Breast epithelium (tissue), 4 donors: Measurements from ENCODE around the gene MLXIP. TPM values are rescaled to one million over a fixed set of nuclear protein-coding genes. Genes with fewer than 3 reads are reported as not detected.

Experiments used
- DNase-seq, 2 donors: peaks; one replicate each; pipeline ENCODE4 v3.0.0-alpha.2; 2019; ENCODE audit warnings: low spot score in 2 of 2
- H3K27ac ChIP-seq, 2 donors: fragments of 200-600 bp; sonication (generic) in 1 of 2; one replicate each; pipeline ENCODE4 v1.5.1; 2016 to 2019; ENCODE audit warnings: mild to moderate bottlenecking in 1 of 2
- H3K27me3 ChIP-seq, 2 donors: fragments of 200-600 bp; sonication (generic) in 1 of 2; one replicate each; pipeline versions ENCODE4 v1.5.1 to v1.6.0; 2017 to 2019; ENCODE audit warnings: control low read depth in 1 of 2, mild to moderate bottlenecking in 1 of 2
- H3K36me3 ChIP-seq: fragments of 200-600 bp; one replicate; pipeline ENCODE4 v1.5.1; 2019
- H3K4me1 ChIP-seq, 2 donors: fragments of 200-600 bp; sonication (generic); one replicate each; pipeline ENCODE4 v1.5.1; 2016 to 2019; ENCODE audit warnings: control low read depth in 1 of 2
- H3K4me3 ChIP-seq, 3 donors: fragments of 200-600 bp; sonication (generic); 1 replicate in 2 of 3; 2 replicates in 1 of 3; pipeline ENCODE4 v1.5.1; 2016 to 2019; ENCODE audit warnings: mild to moderate bottlenecking in 3 of 3, moderate library complexity in 2 of 3
- H3K9me3 ChIP-seq, 2 donors: fragments of 200-600 bp; sonication (generic) in 1 of 2; one replicate each; pipeline ENCODE4 v1.5.1; 2016 to 2019; ENCODE audit warnings: control low read depth in 1 of 2
- CTCF ChIP-seq, 3 donors: fragments of 450-650 bp; IDR thresholded peaks; one replicate each; pipeline ENCODE4 v1.5.1; 2016 to 2017; ENCODE audit warnings: antibody characterized with exemption in 3 of 3, mild to moderate bottlenecking in 3 of 3, moderate library complexity in 3 of 3
- POLR2A ChIP-seq: fragments of 450-650 bp; IDR thresholded peaks from one replicate; pipeline ENCODE4 v1.6.1; 2016; ENCODE audit warnings: antibody characterized with exemption, mild to moderate bottlenecking, moderate library complexity
- POLR2AphosphoS5 ChIP-seq, 3 donors: sonication (generic); formaldehyde crosslinking; IDR thresholded peaks; one replicate each; pipeline ENCODE4 v1.6.1; 2017; ENCODE audit warnings: antibody characterized with exemption in 3 of 3
- intact Hi-C: fragments of 100-400 bp; cut with DNase I; formaldehyde crosslinking; loops from one replicate; pipeline ENCODE4 v1.15.1; 2023; ENCODE audit warnings: low total_unique reads
- total RNA-seq, 3 donors: library from RNA; depleted of rRNA; stranded (reverse); fragments of >200 nt; gene quantifications; one replicate each; pipeline ENCODE4 v1.1.0, GENCODE V29; 2016

MLXIP gene
- total RNA-seq, 3 donors from 2014 or later = 21.1 to 31.1 (median 28.2) TPM

GRCh38 chr12:122094137-122094734, 15.7 kb downstream of the MLXIP start:
- H3K4me3 ChIP-seq = no peak overlapping the region
- H3K4me1 ChIP-seq = peaks cover 0 to 20% of the 10 kb centered on the region in 2 donors
- no peak for DNase-seq
- no peak for TF ChIP-seq POLR2AphosphoS5 (IDR thresholded peaks at IDR 0.05)
- no peak for TF ChIP-seq POLR2A
- TF ChIP-seq CTCF (IDR thresholded peaks at IDR 0.05) = no peak
- H3K27ac ChIP-seq = peak overlapping the region in 1 of 2 donors; percentile 53
- H3K9me3 ChIP-seq = no peaks in the 10 kb centered on the region
- no peaks in the 10 kb centered on the region for H3K36me3 ChIP-seq
- intact Hi-C loops = no loop called here
- H3K27me3 ChIP-seq = no peaks in the 10 kb centered on the region

DNA sequence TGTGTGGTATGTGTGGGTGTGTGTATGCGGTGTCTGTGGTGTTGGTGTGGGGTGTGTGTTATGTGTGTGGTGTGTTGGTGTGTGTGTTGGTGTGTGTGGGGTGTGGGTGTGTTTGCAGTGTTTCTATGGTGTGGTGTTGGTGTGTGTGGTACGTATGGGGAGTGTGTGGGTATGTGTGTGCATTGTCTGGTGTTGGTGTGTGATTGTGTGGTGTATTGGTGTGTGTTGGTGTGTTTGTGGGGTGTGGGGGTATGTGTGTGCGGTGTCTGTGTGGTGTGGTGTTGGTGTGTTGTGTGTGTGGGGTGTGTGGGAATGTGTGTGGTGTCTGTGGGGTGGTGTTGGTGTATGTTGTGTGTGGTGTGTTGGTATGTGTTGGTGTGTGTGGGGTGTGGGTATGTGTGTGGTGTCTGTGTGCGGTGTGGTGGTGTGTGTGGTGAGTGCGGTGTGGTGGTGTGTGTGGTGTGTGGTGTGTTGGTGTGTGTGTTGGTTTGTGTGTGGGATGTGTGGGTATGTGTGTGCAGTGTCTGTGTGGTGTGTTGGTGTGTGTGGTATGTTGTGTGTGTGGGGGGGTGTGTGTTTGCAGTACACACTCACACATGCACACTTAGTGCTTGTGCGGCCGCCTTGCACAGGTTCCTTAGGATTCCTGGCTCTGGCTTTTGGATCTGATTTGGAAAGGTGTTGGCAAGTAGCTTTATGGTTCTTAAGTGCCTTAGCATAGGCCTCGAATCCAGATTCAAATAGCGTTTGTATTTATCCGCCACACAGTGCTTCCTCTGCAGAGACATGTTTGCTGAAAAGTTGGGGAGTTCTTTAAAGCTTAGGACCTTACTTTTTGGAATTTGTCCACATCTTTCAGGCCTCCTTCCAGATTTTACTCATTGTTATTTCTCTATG, 16.4 kb downstream of the MLXIP start:
- H3K4me3 ChIP-seq = no peak overlapping the region
- no peaks in the 10 kb centered on the region for H3K36me3 ChIP-seq
- peaks cover 0 to 27% of the 10 kb centered on the region in 2 donors for H3K4me1 ChIP-seq
- TF ChIP-seq POLR2AphosphoS5 (IDR thresholded peaks at IDR 0.05) (no peak), POLR2A (no peak), CTCF (IDR thresholded peaks at IDR 0.05) (no peak)
- H3K9me3 ChIP-seq = no peaks in the 10 kb centered on the region
- intact Hi-C loops = no loop called here
- DNase-seq = no peak
- no peaks in the 10 kb centered on the region for H3K27me3 ChIP-seq
- peak overlapping the region in 1 of 2 donors; percentile 53 for H3K27ac ChIP-seq

DNA sequence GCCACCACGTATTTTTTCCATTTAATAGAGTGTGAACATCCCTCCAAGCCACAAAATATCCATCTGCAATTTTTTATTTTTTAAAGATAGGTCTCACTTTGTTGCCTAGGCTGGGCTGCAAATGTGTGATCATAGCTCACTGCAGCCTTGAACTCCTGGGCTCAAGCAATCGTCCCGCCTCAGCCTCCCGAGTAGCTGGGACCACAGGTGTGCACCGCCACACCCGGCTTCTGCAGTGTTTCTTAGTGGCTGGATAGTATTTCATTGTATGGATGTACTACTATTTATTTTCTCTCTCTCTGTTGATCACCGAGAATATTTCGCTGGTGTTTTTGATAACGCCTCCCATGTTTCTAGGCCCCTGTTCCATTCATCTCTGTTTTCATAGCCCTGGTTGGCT, 17.5 kb downstream of the MLXIP start:
- no peak for TF ChIP-seq CTCF (IDR thresholded peaks at IDR 0.05)
- no peak for TF ChIP-seq POLR2A
- no peak for TF ChIP-seq POLR2AphosphoS5 (IDR thresholded peaks at IDR 0.05)
- intact Hi-C loops = no loop called here
- Histone ChIP-seq H3K36me3 (no peaks in the 10 kb centered on the region), H3K27ac (peak overlapping the region; percentile 44 to 86), H3K9me3 (no peaks in the 10 kb centered on the region), H3K27me3 (no peaks in the 10 kb centered on the region), H3K4me1 (peaks cover 0 to 31% of the 10 kb centered on the region in 2 donors), H3K4me3 (no peak overlapping the region)
- no peak for DNase-seq

DNA sequence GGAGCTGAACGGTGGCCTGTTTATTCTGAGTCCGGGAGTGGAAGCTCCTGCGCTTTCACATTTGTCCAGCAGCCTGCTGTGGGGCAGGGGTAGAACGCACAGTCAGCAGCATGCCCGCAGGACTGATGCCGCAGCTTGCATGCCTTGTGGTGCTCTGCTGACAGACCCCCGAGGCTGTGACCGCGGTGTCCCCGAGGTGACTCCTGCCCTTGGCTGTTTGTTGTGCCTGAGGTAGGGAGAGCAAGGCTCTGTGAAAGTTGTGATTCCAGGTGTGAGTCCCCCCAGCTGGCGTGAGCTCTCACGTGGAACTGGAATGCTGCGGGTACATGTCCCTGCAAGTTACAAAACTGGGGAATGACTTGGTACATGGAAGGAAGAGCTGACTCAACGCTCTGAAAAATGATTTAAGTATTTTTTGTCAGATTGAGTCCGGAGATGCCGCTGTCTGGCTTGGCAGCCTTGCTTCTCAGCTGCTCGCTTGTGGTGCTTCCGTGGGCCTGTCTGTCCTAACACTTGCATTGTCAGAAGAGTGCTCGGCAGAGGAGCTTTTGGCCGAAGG, 18.1 kb downstream of the MLXIP start:
- intact Hi-C loops = no loop called here
- no peak for DNase-seq
- Histone ChIP-seq H3K9me3 (no peaks in the 10 kb centered on the region), H3K36me3 (no peaks in the 10 kb centered on the region), H3K27me3 (no peaks in the 10 kb centered on the region), H3K4me3 (peak overlapping the region in 1 of 3 donors; percentile 15), H3K4me1 (peaks cover 0 to 31% of the 10 kb centered on the region in 2 donors), H3K27ac (peak overlapping the region; percentile 44 to 86)
- TF ChIP-seq POLR2A (no peak), CTCF (IDR thresholded peaks at IDR 0.05) (no peak), POLR2AphosphoS5 (IDR thresholded peaks at IDR 0.05) (no peak)

GRCh38 chr12:122097584-122097926, 19.0 kb downstream of the MLXIP start:
- no peak overlapping the region for H3K4me3 ChIP-seq
- H3K36me3 ChIP-seq = no peaks in the 10 kb centered on the region
- TF ChIP-seq POLR2AphosphoS5 (IDR thresholded peaks at IDR 0.05) (no peak), POLR2A (no peak), CTCF (IDR thresholded peaks at IDR 0.05) (no peak)
- H3K9me3 ChIP-seq = no peaks in the 10 kb centered on the region
- H3K27me3 ChIP-seq = no peaks in the 10 kb centered on the region
- DNase-seq = no peak
- intact Hi-C loops = no loop called here
- peak overlapping the region; percentile 86 to 87 for H3K27ac ChIP-seq
- peaks cover 0 to 31% of the 10 kb centered on the region in 2 donors for H3K4me1 ChIP-seq
